Prostate gland (tissue), 2 donors: Measurements from ENCODE around the gene RTP5.

Source experiments
- CTCF ChIP-seq, 4 experiments: fragments of 200-600 bp in 2 of 4; fragments of 450-650 bp in 2 of 4; sonication (generic) in 2 of 4; IDR thresholded peaks; 1 replicate in 3 of 4; 2 replicates in 1 of 4; pipeline ENCODE4 v1.5.1; 2016 to 2019; ENCODE audit warnings: antibody characterized with exemption in 4 of 4, mild to moderate bottlenecking in 2 of 4, moderate library complexity in 2 of 4
- POLR2AphosphoS5 ChIP-seq: sonication (generic); formaldehyde crosslinking; IDR thresholded peaks from one replicate; pipeline ENCODE4 v1.6.1; 2017; ENCODE audit warnings: antibody characterized with exemption

- TF ChIP-seq CTCF (IDR thresholded peaks at IDR 0.05) (no peak), POLR2AphosphoS5 (no peak)
Observed at GRCh38 chr2:241846406-241846805, 23.1 kb upstream of the RTP5 start.
